Peyer's patch (tissue), 4 donors: ENCODE results near the gene NFKBIL1.
A peak's percentile ranks its signal among the peaks of the same experiment; 100 is the strongest.

ENCODE experiments used
- CTCF ChIP-seq, 6 experiments: fragments of 450-650 bp in 4 of 6; fragments of 200-600 bp in 2 of 6; sonication (generic) in 1 of 6; IDR thresholded peaks; one replicate each; pipeline ENCODE4 v1.5.1; 2017 to 2019; ENCODE audit warnings: antibody characterized with exemption in 6 of 6, mild to moderate bottlenecking in 3 of 6, moderate library complexity in 1 of 6
- POLR2A ChIP-seq, 2 donors: fragments of 450-650 bp; IDR thresholded peaks; one replicate each; pipeline ENCODE4 v1.5.1; 2017; ENCODE audit warnings: antibody characterized with exemption in 2 of 2, mild to moderate bottlenecking in 2 of 2, moderate library complexity in 2 of 2

- TF ChIP-seq CTCF (IDR thresholded peaks at IDR 0.05) (no peak), POLR2A (IDR thresholded peaks at IDR 0.05) (peak in 1 of 2 donors; percentile 41)
Measured at GRCh38 chr6:31575335-31575901, 28.0 kb downstream of the NFKBIL1 start, which contains the start of gene TNF.
